ENCODE measurements around the gene CELF4.

CELF4 gene

DNA sequence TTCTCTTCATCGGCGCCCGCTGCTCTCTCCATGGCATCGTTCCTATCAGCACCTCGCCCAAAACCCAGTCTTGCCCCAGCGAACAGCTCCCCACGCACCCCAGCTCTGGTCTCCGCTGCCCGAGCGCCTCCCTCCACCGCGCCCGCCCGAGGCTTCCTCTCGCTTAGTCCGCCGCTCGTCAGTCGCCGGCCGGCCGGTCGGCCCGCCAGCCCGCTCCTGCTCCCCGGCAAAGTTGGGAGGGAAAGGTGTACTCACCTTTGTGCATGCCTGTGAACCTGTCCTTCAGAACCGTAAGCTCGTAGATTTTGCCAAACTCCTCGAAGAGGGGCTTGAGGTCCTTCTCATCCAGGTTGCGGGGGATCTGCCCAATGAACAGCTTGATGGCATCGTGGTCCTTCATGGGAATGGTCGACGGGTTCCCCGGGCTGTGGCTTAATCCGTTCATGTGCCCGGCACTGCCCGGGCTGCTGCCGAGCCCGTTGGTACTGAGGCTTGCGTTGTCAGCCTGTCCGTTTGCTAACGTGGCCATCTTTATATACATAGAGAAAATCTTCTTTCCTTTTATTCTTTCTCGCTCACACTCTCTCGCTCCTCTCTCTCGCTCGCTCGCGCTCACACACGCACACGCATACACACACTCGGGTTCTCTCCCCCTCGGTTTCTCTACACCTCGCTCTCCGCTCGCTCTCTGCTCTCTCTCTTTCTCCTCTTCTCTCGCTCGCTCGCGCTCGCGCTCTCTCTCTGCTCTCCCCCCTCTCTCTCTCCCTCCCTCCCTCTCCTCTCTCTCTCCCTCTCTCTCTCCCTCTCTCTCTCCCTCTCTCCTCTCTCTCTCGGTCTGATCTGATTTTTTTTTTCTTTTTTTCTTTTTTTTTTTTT lies at the start of gene CELF4:
Gene CELF4 (minus strand): TSS at position 698 of the 876 bp plus-strand sequence.
- FAIRE-seq = no peak

DNA sequence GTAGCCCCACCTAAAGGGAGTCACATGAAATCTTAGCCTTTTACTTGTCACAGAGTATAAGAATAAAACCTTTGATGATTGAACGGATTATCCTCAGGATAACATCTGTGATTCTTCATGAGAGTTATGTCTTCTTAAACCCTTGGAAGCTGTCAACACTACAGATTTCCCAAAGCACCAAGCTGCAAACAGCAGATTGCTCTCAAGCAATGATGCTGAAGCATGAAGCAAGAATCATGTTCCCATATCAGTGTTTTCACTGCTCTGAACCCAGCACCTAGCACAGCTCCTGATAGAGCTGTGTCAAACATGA lies 47.6 kb upstream of the CELF4 start:
- FAIRE-seq = no peak

DNA sequence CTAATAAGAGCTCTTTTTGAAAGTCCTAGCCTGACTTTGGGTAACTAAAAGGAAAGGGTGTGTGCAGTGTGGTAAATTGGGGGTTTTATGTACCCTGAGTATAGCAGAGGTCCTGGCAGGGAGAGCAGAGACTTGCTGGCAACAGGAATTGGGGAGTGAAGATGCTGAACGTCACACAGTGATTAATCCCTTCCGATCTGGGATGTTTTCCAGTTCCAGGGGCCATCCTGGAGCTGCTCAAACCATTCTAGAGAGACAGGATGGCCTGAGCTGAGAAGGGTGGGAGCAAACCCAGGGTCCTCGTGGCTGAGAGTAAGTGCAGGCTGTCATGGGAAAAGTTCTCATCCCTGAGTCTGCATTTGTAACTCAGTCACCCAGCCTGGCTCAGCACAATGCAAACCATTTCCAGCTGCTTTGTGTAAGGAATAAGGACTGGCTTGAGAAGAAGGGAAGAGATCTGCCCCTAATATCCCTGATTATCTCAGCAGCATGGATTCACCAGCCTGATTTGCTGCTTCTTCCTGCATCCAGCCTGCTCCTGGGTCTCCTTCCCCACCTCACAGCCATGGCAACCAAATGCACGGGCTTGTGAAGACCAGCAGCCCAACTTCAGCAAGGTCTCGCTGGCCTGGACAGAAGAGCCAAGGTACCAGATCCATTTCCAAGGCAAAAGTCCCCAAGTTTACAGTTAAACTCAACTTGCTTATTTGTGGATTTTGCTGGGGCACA lies 47.1 kb upstream of the CELF4 start:
- no peak for FAIRE-seq

DNA sequence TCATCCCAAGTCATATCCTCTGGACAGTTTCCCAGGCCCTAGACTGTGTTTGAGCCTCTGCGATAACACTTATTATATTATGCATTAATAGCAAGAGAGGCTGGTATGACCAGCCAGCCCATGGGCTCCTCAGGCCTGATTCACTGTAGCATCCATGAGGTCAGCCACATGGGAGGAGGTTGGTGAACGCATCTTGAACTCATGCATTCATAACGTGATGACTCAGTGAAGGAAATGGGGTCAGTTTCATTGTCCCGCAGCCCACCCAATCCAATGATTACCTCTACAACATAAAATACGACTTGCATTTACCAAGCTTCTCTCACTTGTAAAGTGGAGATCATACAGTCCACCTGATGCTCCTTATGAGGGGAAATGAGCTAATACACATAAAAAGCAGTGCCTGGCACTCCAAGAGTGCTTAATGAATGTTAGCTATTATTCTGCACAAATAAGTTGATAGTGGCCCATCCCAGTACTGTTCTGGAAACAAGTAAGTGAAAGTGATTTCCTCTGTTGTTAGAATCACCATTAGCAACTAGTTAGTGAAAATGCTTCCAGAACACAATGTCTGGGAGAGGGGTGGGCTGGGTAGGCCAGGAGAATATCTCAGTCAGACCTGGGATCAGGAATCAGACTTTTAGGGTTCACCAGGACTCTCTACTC lies 46.1 kb upstream of the CELF4 start:
- FAIRE-seq = no peak

DNA sequence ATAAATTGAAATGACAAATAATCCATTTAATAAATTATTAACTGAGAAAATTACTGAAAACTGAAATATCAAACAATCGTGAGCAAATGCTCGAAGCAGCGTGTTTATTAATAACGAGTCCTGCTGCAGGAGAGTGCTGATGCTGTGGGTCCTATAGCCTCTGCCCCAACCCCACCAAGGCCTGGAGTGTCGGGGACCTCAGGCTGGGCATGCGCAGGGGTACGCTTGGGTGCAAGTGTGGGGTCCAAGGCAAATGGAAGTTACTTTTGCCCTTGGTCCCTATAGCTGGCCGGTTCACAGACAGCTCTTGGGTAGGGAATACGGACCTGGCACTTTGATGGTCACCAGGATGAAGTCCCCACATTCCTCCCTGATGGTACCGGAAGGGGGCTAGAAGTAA lies 43.3 kb upstream of the CELF4 start:
- FAIRE-seq = no peak

DNA sequence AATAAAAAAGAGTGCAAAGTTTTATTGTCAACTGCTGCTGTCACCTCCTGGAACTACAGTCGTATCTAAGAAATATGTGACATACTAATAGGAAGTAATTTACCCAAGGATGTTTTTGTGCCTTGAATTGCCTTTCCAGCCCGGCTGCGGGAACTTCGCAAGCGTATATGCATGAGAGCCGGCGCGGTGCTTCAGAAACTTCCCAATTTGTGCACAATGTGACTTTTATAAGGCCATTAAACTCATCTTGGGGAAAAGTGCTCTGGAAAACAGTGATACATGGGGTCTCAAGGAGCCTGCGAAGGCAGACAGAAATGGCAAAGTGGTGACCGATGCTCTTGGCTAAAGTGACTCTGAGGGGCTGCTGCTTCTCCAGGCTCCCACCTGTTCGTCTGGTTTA lies 41.7 kb upstream of the CELF4 start:
- FAIRE-seq = no peak

DNA sequence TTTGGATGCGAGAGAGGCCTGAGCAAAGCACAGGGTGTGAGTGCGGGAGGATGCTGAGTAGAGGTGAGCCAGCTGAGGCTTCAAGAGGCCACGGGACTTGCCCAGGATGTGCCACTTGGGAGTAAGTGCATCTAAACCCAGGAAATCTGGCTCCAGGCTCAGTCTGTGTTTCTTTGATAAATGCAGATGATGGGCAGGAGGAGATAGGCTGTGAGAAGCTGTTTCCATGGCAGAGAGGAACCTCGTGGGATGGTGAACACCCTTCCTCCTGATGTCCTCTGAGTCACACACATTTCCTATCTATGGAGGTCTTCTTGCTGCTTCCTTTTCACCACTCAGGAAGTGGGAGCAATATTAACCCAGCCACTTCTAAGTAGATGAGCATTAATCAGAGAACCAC lies 38.4 kb upstream of the CELF4 start:
- no peak for FAIRE-seq

DNA sequence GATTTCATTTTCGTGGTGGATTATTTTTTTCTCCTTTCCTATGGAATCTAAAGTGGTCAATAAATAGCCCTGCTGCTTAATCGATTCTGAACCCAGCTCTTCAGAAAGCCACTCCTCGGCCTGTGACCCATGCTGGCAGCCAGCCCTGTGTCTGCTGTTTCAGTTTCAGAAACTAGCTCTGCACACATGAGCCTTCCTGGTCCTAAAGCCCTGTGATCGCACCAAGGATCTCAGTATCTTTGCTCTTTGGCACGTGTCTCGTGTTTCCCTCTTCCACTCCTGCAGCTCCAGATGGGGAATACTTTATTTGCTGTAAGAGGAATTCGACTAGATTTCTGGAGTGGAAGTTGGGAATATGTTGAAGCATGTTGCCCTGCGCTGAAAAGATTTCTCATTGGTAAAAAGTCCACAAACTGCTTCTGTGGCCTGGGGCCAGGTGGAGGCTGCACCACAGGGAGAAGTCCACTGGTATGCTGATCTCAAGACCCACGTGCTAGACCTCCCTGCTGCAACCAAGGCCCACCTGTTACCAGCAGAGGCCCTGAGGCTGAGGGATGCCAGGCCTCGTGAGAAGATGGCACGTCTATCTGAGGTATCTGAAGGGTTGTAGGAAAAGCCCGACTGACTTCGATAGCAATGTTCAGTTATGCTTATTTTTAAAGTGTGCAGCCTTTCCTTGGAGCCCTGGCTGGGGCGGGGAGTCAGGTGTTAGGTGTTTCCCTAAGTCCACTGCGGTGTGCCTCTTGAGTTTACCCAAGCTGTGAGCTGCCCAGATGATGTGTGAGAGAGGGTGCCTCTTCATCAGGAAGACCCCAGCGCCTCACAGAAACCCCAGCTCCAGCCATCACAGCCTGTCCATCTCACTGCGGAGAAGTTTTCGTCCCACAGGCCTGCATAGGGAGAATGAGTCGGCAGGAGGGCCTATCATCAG lies 33.6 kb upstream of the CELF4 start:
- no peak for FAIRE-seq

DNA sequence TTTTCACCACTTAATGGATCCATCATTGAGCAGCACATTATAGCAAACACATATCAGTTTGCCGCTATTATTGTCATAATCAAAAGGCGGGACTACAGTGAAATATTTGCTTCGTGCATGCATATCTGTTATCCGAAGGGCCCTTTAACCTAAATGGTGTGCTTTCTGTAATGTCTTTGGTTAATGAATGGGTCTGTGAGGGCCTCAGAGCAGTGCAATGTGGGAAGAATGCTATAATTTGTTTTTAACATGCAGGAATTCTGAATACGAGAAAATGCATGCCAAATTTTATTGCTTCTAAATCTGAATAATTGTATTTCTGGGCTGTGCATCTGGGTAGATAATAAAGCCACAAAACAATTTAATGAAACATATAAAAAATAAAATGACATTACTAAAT lies 32.8 kb upstream of the CELF4 start:
- no peak for FAIRE-seq

DNA sequence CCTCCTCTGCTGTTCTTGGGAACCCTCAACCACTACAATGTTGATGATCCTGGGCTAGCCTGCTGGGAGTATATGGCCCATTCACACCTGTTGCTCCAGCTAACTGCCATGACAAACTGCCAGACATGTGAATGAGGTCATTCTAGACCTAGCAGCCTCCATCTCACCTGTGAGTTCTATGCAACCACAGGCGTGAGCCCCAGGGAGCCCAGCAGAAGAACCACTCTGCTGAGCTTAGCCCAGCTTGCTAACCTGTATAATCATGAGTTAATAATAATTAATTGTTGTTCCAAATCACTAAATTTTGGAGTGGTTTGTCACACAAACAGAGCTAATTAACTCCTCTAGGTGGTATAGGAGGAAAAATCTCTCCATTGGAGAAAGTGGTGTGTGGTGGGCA lies 24.7 kb upstream of the CELF4 start:
- FAIRE-seq = no peak

DNA sequence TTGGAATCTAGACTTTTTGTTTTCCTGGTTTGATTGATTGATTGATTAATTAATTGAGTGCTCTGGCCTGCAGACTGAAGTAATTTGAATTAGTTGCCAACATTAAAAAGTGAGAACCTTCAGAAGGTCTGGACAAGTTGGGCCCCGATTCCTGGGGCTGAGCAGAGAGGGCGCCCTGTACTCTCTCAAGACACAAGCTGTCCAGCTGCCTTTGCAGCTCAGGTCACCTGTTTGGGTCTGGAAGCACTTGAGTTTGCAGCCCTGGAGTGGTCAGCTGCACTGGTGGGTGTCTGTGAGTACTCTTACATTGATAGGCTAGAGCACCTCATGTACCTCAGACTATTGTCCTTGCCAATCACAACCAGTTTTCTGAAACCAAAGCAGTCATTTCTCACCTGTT lies 22.7 kb upstream of the CELF4 start:
- no peak for FAIRE-seq

DNA sequence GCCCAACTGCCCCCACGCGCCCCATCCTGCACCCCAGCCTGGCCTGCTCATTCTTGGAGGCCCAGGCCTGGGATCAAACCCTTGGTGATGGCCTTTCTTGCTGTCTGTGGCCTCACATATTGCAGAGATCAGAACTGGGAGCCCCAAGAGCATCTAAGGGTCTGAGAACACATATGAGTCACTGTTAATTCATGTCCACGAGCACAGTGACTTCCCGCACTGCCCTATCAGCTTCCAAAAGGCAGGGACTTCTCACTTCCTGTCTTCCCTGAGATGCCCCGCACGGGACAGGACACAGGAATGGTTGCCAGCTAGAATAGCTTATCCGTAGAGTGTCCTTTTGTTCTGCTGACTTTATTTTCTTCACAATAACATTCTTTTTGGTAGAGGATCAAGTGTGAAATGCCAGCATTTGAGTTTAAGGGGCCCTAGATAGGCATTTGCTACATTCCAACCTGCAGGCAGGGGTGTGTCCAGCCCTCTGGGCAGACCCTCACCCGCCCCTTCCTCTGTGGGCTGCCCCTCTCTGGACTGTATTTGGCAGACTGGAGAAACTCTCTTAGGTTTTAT lies 21.1 kb upstream of the CELF4 start:
- no peak for FAIRE-seq

DNA sequence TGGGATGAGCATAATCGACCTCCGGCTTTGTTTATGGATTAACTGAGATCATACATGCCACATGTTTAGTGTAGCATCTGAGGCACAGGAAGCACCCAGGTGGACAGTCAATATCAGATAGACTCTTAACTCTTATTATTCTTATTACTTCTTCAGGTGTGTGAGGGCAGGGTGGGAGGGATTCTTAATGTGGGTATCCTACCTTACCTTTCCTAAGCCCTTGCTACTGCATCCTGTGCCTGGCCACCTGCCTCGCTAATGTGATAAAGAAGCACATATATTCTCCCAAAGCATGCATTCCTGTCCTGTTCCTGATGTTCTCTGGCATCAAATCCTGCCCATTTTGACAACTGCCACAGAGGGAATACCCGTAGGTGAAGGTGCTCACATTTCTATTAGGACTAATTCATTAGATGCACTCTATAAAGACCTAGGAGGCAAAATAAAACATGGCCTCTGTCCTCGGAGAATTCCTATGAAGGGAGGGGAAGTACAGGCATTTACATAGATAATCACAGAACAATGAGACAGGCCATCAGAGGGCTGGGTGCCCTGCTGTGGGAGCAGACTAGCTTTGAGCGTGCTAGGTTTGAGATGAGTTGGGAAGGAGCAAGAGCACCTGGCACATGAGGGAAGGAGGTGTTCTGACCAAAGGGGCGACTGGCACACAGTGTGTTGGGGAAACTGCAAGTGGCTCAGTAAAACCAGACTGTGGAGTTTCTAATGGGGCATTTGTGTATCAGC lies 19.5 kb upstream of the CELF4 start:
- no peak for FAIRE-seq

DNA sequence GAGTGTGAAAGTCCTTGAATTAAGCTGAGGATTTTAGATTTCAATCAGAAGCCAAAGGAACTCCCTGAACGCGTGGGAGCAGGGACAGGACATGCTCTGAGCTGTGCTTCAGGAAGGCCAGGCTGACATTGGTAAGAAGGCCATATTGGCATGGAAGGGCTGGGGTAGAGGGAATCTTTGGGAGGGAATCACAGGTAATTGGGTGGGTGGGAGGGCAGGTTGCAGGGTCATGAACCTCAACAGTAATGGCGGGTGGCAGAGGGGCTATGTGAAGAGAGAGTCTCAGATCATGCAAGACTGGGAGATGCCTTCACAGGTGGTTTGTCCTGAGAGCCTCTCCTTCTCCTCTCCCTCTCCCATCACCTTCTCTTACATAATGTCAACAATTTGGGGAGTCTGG lies 18.6 kb upstream of the CELF4 start:
- no peak for FAIRE-seq

DNA sequence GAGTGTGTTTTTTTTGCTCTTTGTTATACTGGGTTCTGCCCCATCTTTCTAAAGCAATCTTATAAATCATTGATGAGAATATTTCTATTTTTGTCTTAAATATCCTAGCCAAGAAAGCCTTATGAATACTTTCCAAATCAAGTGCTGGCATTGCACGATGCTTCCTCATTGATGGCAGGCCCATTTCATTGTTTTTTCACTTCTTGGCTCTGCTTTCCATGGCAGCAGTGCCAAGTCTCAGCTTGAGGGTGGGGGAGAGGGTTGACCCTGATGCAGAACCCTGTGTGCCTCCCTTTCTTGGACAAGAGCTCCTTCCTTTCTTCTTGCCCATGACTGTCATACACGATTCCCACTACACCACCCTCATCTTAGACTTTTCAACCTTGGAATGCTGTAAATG lies 16.7 kb upstream of the CELF4 start:
- FAIRE-seq = no peak

DNA sequence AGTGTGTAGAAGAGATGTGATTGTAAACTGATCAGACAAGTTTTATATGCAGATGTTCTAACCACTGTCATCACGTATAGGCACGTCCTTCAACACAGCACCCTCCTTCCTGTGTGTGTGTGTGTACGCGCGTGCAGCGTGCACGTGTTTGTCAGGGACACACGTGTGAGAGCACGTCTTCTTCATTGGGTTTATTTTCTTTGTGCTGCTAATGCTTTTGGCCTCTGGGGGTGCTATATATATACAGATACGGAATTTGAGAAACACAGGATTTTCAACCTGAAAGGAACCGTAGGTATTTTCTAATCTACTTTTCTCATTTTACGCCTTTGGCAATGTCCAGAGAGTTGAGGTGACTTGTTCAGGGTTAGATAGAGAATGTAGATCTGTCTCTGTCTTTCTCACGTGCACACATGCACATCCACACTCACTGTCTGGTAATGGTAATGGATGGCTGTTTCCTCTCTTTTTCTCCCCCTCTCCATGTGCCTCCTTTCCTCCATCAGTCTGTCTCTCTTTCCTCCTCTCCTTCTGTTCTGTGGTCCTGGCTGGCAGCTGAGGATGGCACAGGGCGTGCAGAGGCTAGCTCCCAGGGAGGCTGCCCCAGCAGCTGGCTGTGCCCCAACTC lies 13.4 kb upstream of the CELF4 start:
- FAIRE-seq = no peak

DNA sequence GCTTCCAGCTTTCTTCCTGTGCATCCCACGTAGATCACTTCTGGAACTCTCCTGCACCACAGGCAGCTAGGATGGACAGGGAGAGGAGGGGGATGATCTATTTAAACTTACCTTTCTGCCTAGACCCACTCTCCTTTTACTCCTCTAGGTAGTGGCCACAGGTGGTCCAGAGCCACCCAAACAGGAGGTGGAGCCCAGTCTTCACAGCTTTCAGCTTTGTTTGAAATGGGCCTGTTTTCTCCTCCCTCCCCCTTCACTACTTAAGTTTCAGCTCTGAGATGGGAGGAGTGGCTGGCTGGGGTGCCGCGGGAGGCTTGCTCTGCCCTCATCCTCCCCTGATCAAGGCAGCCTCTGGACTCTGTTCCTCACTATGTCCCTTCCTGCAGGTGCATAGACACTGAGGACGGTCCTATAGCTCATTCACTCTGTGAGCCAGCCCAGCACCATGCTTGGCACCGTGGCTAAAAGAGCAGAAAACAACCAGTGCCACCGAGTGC lies 12.6 kb upstream of the CELF4 start:
- FAIRE-seq = no peak

DNA sequence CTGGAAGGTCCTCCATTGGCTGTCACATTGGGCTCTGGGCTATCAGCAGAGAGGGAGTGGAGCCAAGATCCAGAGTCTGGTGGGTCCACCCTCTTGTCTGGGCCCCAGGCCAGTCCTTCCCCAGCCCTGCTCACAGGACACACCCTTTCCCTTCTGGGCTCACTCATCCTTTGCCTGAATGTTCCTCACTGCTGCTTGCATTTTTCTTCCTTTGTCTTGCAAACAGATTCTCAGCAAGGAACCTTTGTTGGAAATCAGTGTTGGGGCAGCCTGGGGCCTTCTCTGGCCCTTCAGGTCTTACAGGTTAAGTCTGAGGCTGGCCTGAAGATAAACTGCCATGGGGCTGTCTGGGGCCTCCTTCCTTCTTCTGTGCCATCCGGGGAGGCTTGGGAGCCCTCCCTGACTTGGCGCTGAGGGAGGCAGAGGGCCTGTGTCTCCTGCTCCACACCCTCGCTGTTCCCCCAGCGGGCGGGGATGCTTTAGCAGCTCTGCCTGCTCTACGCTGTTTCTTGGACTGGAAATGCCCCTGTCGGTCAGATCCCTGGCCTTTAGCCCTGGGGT lies 11.5 kb upstream of the CELF4 start:
- FAIRE-seq = no peak

DNA sequence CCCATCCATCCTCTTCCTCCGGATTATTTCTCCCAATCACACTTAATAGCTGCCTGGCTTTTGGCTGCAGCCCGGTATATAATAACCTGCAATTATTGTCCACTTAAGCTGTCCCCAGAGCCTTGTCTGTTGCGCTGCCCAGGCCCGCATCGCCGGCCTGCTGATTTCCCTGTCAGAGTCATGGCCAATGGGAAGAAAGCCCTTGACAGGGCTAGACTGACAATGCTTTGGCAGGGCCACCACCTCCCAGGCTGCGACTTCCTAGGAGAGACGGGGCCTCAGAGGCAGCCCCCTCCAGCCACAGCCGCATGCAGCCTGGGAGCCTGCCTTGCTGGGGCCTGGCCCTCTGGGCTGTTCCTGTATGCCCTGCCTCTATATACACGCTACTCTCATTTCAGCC lies 10.0 kb upstream of the CELF4 start:
- FAIRE-seq = no peak

DNA sequence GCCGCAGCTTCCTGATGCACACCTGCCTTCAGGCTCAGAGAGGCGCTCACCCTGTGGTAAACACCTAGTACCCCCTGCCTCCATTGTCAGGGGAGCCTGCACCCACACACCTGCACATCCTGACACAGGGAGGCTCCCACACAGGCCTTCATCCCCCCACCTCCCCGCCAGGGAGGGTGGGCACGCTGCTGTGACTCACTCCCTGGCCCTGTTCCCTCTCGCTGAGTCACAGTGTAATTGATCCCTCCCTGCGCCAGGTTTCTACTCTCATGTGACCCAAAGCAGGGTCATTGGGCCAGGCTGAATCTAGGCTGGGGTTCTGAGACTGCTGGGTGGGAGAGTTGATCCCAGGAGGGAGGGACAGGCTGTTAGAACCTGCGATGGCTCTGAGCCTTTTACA lies 8.5 kb upstream of the CELF4 start:
- no peak for FAIRE-seq

DNA sequence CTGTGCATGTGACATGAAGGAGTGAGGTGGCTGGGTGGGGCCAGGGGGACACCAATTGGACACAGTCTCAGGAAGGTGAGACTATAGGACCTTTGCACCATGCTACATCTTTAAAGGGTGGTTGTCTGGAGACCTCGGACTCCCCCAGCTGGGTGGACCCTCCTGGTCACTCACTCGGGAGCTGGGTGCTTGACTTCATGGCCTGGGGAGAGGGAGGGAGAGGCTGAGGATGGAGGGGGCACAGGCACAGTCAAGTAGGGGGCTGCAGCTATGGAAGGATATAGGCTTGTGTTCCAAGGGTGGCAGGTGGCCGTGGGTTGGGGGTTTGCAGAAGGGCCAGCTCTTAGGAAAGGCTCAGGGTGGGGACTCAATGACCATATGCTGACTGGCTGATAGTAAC lies 7.1 kb upstream of the CELF4 start:
- no peak for FAIRE-seq

Data from A204.1 (cell line).